H1 (cell line): ENCODE results near the gene RAB3GAP2. TPM values are rescaled to one million over a fixed set of nuclear protein-coding genes. Genes with fewer than 3 reads are reported as not detected.

ENCODE experiments used
- CTCF ChIA-PET: fragments of 300-600 bp; sonication (Branson Sonifier 250); formaldehyde crosslinking; loops from one replicate; lab custom pipeline; 2021; ENCODE audit not compliant: partially characterized antibody; lab: Charles Lee
- POLR2A ChIA-PET: fragments of 300-600 bp; sonication (Branson Sonifier 250); formaldehyde crosslinking; loops from one replicate; lab custom pipeline; 2021; ENCODE audit warnings: inconsistent platforms; ENCODE audit not compliant: partially characterized antibody; lab: Charles Lee
- DNase-seq, 2 experiments: peaks; one replicate each; pipeline versions ENCODE4 v3.0.0 to v3.0.0-alpha.2; 2010 to 2022; ENCODE audit warnings: low spot score in 2 of 2, low read depth in 1 of 2, mixed read lengths in 1 of 2
- FAIRE-seq: peaks from 2 replicates; lab custom pipeline; 2011; peaks lifted over from hg19 to GRCh38; lab: Jason Lieb, UNC
- H2AFZ ChIP-seq: 2 replicates; pipeline ENCODE4 v1.8.1; 2012; ENCODE audit warnings: low read length, inconsistent platforms
- H2AK5ac ChIP-seq: 2 replicates; pipeline ENCODE4 v1.6.1; 2013; ENCODE audit warnings: low read depth, low read length
- H2BK120ac ChIP-seq: replicated peaks from 2 replicates; pipeline ENCODE3; 2013; ENCODE audit warnings: low read depth, low read length, inconsistent platforms
- H2BK12ac ChIP-seq: 2 replicates; pipeline ENCODE4 v1.6.1; 2013; ENCODE audit warnings: low read depth, low read length
- H2BK15ac ChIP-seq: 2 replicates; pipeline ENCODE4 v1.6.1; 2013; ENCODE audit warnings: low read length
- H2BK20ac ChIP-seq: 2 replicates; pipeline ENCODE4 v1.6.1; 2013; ENCODE audit warnings: low read length
- H2BK5ac ChIP-seq: 2 replicates; pipeline ENCODE4 v1.6.1; 2013; ENCODE audit warnings: low read depth, low read length
- H3K14ac ChIP-seq: 2 replicates; pipeline ENCODE4 v1.6.1; 2013; ENCODE audit warnings: inconsistent platforms; ENCODE audit not compliant: insufficient read length
- H3K18ac ChIP-seq: 2 replicates; pipeline ENCODE4 v1.6.1; 2013; ENCODE audit warnings: low read length; ENCODE audit errors: extremely low read depth
- H3K23ac ChIP-seq: 2 replicates; pipeline ENCODE4 v1.6.1; 2013; ENCODE audit warnings: inconsistent platforms; ENCODE audit not compliant: insufficient read length
- H3K23me2 ChIP-seq: 2 replicates; pipeline ENCODE4 v1.6.1; 2013; ENCODE audit warnings: low read depth, low read length
- H3K27ac ChIP-seq: 2 replicates; pipeline ENCODE4 v1.6.1; 2011; ENCODE audit warnings: low read depth, low read length, inconsistent platforms
- H3K27me3 ChIP-seq, 4 experiments: replicated peaks in 1 of 4; 1 replicate in 1 of 4; 2 replicates in 3 of 4; pipeline versions ENCODE4 v1.6.1 to v1.8.1; 2011 to 2013; ENCODE audit warnings: low read length in 3 of 4, mild to moderate bottlenecking in 3 of 4, inconsistent platforms in 2 of 4, mixed read lengths in 2 of 4, moderate library complexity in 1 of 4; ENCODE audit not compliant: control insufficient read depth in 3 of 4, insufficient read depth in 3 of 4; ENCODE audit errors: extremely low read depth in 1 of 4
- H3K36me3 ChIP-seq, 4 experiments: 2 replicates each; pipeline versions ENCODE4 v1.6.1 to v1.8.1; 2011 to 2013; ENCODE audit warnings: mild to moderate bottlenecking in 4 of 4, low read length in 3 of 4, moderate library complexity in 2 of 4, control low read depth in 1 of 4, inconsistent platforms in 1 of 4; ENCODE audit not compliant: insufficient read depth in 4 of 4, control insufficient read depth in 2 of 4
- H3K4ac ChIP-seq: replicated peaks from 2 replicates; pipeline ENCODE3; 2013; ENCODE audit warnings: low read length, low read depth, mixed read lengths, inconsistent platforms; ENCODE audit not compliant: insufficient read length
- H3K4me1 ChIP-seq, 4 experiments: replicated peaks in 1 of 4; 1 replicate in 1 of 4; 2 replicates in 3 of 4; pipeline versions ENCODE4 v1.6.1 to v1.8.1; 2011 to 2013; ENCODE audit warnings: low read length in 3 of 4, inconsistent platforms in 2 of 4, mixed read lengths in 1 of 4; ENCODE audit not compliant: insufficient read depth in 4 of 4, control insufficient read depth in 3 of 4
- H3K4me2 ChIP-seq, 2 experiments: 2 replicates each; pipeline versions ENCODE4 v1.6.1 to v1.8.1; 2011 to 2013; ENCODE audit warnings: low read depth in 2 of 2, low read length in 2 of 2, control low read depth in 1 of 2, inconsistent platforms in 1 of 2, mild to moderate bottlenecking in 1 of 2; ENCODE audit not compliant: insufficient read depth in 1 of 2
- H3K4me3 ChIP-seq, 4 experiments: fragments of 200-600, 300-600 bp in 1 of 4; sonication (generic), shearing (Covaris generic), sonication (Bioruptor Twin) in 1 of 4; 2 replicates each; pipeline versions ENCODE4 v1.5.1 to v1.8.1; 2011 to 2016; ENCODE audit warnings: low read length in 4 of 4, low read depth in 3 of 4, control low read depth in 2 of 4, inconsistent platforms in 2 of 4, mild to moderate bottlenecking in 2 of 4, mixed read lengths in 1 of 4, moderate library complexity in 1 of 4; ENCODE audit not compliant: insufficient read depth in 2 of 4; ENCODE audit errors: extremely low read depth in 1 of 4
- H3K56ac ChIP-seq: replicated peaks from 2 replicates; pipeline ENCODE3; 2013; ENCODE audit warnings: low read depth, mild to moderate bottlenecking, mixed read lengths, low read length, inconsistent platforms; ENCODE audit not compliant: insufficient read length
- H3K79me1 ChIP-seq: 2 replicates; pipeline ENCODE4 v1.6.1; 2013; ENCODE audit warnings: low read depth, low read length, control low read depth
- H3K79me2 ChIP-seq, 2 experiments: 2 replicates each; pipeline versions ENCODE4 v1.6.1 to v1.8.1; 2012 to 2013; ENCODE audit warnings: low read length in 2 of 2, mild to moderate bottlenecking in 2 of 2, inconsistent platforms in 1 of 2; ENCODE audit not compliant: insufficient read depth in 2 of 2, control insufficient read depth in 1 of 2
- H3K9ac ChIP-seq, 4 experiments: replicated peaks in 1 of 4; 1 replicate in 1 of 4; 2 replicates in 3 of 4; pipeline versions ENCODE4 v1.6.1 to v1.8.1; 2011 to 2013; ENCODE audit warnings: low read depth in 3 of 4, low read length in 3 of 4, control low read depth in 2 of 4, mild to moderate bottlenecking in 2 of 4, moderate library complexity in 2 of 4, inconsistent platforms in 1 of 4; ENCODE audit errors: extremely low read depth in 1 of 4
- H3K9me3 ChIP-seq, 2 experiments: 2 replicates each; pipeline versions ENCODE4 v1.6.1 to v1.8.1; 2012 to 2013; ENCODE audit warnings: mild to moderate bottlenecking in 2 of 2, moderate library complexity in 2 of 2, control low read depth in 1 of 2, inconsistent platforms in 1 of 2, low read depth in 1 of 2, low read length in 1 of 2, mixed read lengths in 1 of 2; ENCODE audit not compliant: insufficient read depth in 2 of 2
- H4K20me1 ChIP-seq, 2 experiments: replicated peaks in 1 of 2; 2 replicates each; pipeline versions ENCODE3 to v1.8.1; 2011 to 2013; ENCODE audit warnings: inconsistent platforms in 2 of 2, low read length in 2 of 2, mild to moderate bottlenecking in 1 of 2; ENCODE audit not compliant: insufficient read depth in 2 of 2, control insufficient read depth in 1 of 2
- H4K5ac ChIP-seq: 2 replicates; pipeline ENCODE4 v1.6.1; 2013; ENCODE audit warnings: low read length, low read depth, mixed read lengths, inconsistent platforms; ENCODE audit not compliant: insufficient read length
- H4K8ac ChIP-seq: 2 replicates; pipeline ENCODE4 v1.8.0; 2013; ENCODE audit warnings: mild to moderate bottlenecking, moderate library complexity, low read length, inconsistent platforms; ENCODE audit not compliant: insufficient read depth; ENCODE audit errors: extremely low read depth
- H4K91ac ChIP-seq: replicated peaks from 2 replicates; pipeline ENCODE3; 2013; ENCODE audit warnings: low read length, mixed read lengths, inconsistent platforms; ENCODE audit not compliant: insufficient read length
- BRCA1 ChIP-seq: IDR thresholded peaks from 2 replicates; pipeline ENCODE4 v1.6.1; 2012; ENCODE audit warnings: low read depth, low read length, improper control_type of control experiment
- RAD21 ChIP-seq, 2 experiments: IDR thresholded peaks in 1 of 2; conservative IDR thresholded peaks in 1 of 2; 2 replicates each; pipeline ENCODE4 v1.6.1; 2011; ENCODE audit warnings: low read depth in 2 of 2, low read length in 2 of 2, improper control_type of control experiment in 1 of 2, inconsistent platforms in 1 of 2, mild to moderate bottlenecking in 1 of 2, moderate library complexity in 1 of 2
- RNF2 ChIP-seq: fragments of 200-900, 300-1000 bp; sonication (generic); IDR thresholded peaks from 2 replicates; pipeline ENCODE4 v1.7.1; 2016; ENCODE audit warnings: borderline replicate concordance, low read depth, mild to moderate bottlenecking, antibody characterized with exemption, low read length; ENCODE audit not compliant: poor library complexity, severe bottlenecking; ENCODE audit errors: missing control alignments
- SRF ChIP-seq: IDR thresholded peaks from 2 replicates; pipeline ENCODE4 v1.6.1; 2011; ENCODE audit warnings: mild to moderate bottlenecking, low read depth, low read length, moderate library complexity
- WGBS, 2 experiments: shearing (Covaris generic) in 1 of 2; methylation state at CpG; one replicate each; pipeline versions ENCODE4 v1.1.6 to v1.1.7; 2013 to 2015; ENCODE audit warnings: low lambda C conversion rate in 2 of 2, mixed read lengths in 2 of 2, inconsistent platforms in 1 of 2, low coverage in 1 of 2, missing lambda C conversion rate in 1 of 2; ENCODE audit not compliant: insufficient replicate concordance in 2 of 2, insufficient coverage in 1 of 2, insufficient read length in 1 of 2; ENCODE audit errors: extremely low coverage in 1 of 2, missing lambda C conversion rate in 1 of 2; 5-methylcytosine and 5-hydroxymethylcytosine counted together
- polyA plus RNA-seq, 7 experiments: library from polyadenylated mRNA; depleted of rRNA in 3 of 7; stranded (reverse) in 5 of 7; unstranded in 2 of 7; fragments of >200 nt in 5 of 7; fragments of 200-250 nt in 2 of 7; gene quantifications; 1 replicate in 5 of 7; 2 replicates in 1 of 7; 4 replicates in 1 of 7; pipeline versions ENCODE4 v1.2.1 to v1.2.3, GENCODE V29; 2011 to 2013; ENCODE audit warnings: missing spikeins in 2 of 7, mixed read lengths in 2 of 7
- total RNA-seq: library from RNA; stranded (reverse); fragmentation: NEBNext Ultra II Directional; extraction: Animal tissue kit (Norgen Biotek cat#: 25700); gene quantifications from 2 replicates; pipeline ENCODE4 v1.2.1, GENCODE V29; 2021

The RAB3GAP2 gene
- total and polyA plus RNA-seq, 2 of the 8 experiments (the other 6 are each of a cell fraction or from before 2014, with no cell fraction given): 19.7 to 52.7 TPM

GRCh38 chr1:220229771-220230170 is 42.5 kb downstream of the RAB3GAP2 start:
- Histone ChIP-seq H3K36me3 (peaks cover 0 to 3% (median 0%) of the 10 kb centered on the region in 4 experiments; a peak in 2 of 8 replicates), H3K9ac (no peak overlapping the region), H3K4me1 (peaks cover 0 to 9% (median 3%) of the 10 kb centered on the region in 4 experiments; a peak in 4 of 7 replicates)
- no peak for TF ChIP-seq RNF2
- no peak for TF ChIP-seq SRF
- TF ChIP-seq RAD21 (IDR thresholded peaks at IDR 0.05 in 1 of 2, conservative IDR thresholded peaks at IDR 0.05 in 1 of 2; ENCODE audit: low read depth in 2 of 2, low read length in 2 of 2): no peak
- no peak for TF ChIP-seq BRCA1
- TF ChIP-seq, all 59 proteins: peak for 0
- Histone ChIP-seq H2BK15ac (no peak overlapping the region), H3K18ac (no peak overlapping the region), H3K79me1 (peaks cover 4% of the 10 kb centered on the region; the same call in 1 of the 2 replicates), H3K4ac (no peak overlapping the region), H2AK5ac (no peak overlapping the region), H3K14ac (no peak overlapping the region), H3K23ac (no peak overlapping the region), H3K56ac (no peak overlapping the region), H4K8ac (no peak overlapping the region), H2BK5ac (no peak overlapping the region), H3K9me3 (no peaks in the 10 kb centered on the region), H3K27ac (no peak overlapping the region), H4K20me1 (peaks cover 0 to 1% of the 10 kb centered on the region in 2 experiments), H3K23me2 (no peaks in the 10 kb centered on the region), H3K4me2 (no peak overlapping the region), H4K91ac (no peak overlapping the region), H3K79me2 (peaks cover 0 to 61% of the 10 kb centered on the region in 2 experiments; a peak in 2 of 4 replicates), H3K27me3 (no peaks in the 10 kb centered on the region), H2AFZ (no peak overlapping the region), H2BK12ac (no peak overlapping the region), H2BK120ac (no peak overlapping the region), H4K5ac (no peak overlapping the region), H3K4me3 (no peak overlapping the region), H2BK20ac (no peak overlapping the region)
- no peak for DNase-seq
- ChIA-PET POLR2A (interaction anchor here (1.8 kb wide), 1 partner anchor 38 kb away, joined by 5 read pairs; no protein-coding TSS in a partner anchor), CTCF (interaction anchor here (0.9 to 7.5 kb wide), 6 partner anchors 9 to 547 kb away, joined by 3 to 83 read pairs (median 6); no protein-coding TSS in a partner anchor)
- no peak for FAIRE-seq
- 84% methylated on average over 2 of the region's 2 CpGs; no CpG with 5 or more reads in 1 of the 2 experiments for WGBS, 2 experiments
